MM.1S (cell line): Measurements from ENCODE around the gene SLC8A3.

Experiments
- DNase-seq: peaks from one replicate; pipeline ENCODE4 v3.0.0-alpha.2; 2015
- H2AFZ ChIP-seq: fragments of 300-600 bp; sonication (generic); 2 replicates; pipeline ENCODE4 v1.6.0; 2016; ENCODE audit warnings: antibody characterized with exemption, low read length
- H3F3A ChIP-seq: fragments of 300-600 bp; sonication (generic); 2 replicates; pipeline ENCODE4 v1.6.1; 2016; ENCODE audit warnings: mild to moderate bottlenecking, antibody characterized with exemption, low read length, moderate library complexity, mixed read lengths; ENCODE audit not compliant: insufficient read depth
- H3K27ac ChIP-seq: fragments of 300-600 bp; sonication (generic); 2 replicates; pipeline ENCODE4 v1.5.1; 2016; ENCODE audit warnings: mild to moderate bottlenecking, low read length
- H3K27me3 ChIP-seq: fragments of 300-600 bp; sonication (generic); replicated peaks from 2 replicates; pipeline ENCODE4 v1.6.0; 2016; ENCODE audit warnings: low read length; ENCODE audit not compliant: insufficient read depth
- H3K36me3 ChIP-seq: fragments of 300-600 bp; sonication (generic); replicated peaks from 2 replicates; pipeline ENCODE4 v1.6.1; 2016; ENCODE audit warnings: mild to moderate bottlenecking, low read length, mixed read lengths; ENCODE audit not compliant: insufficient read depth
- H3K4me1 ChIP-seq: fragments of 300-600 bp; sonication (generic); 2 replicates; pipeline ENCODE4 v1.6.1; 2016; ENCODE audit warnings: low read length, mixed read lengths
- H3K4me2 ChIP-seq: fragments of 300-600 bp; sonication (generic); 2 replicates; pipeline ENCODE4 v1.6.0; 2016; ENCODE audit warnings: low read depth, low read length
- H3K4me3 ChIP-seq: fragments of 300-600 bp; sonication (generic); 2 replicates; pipeline ENCODE4 v1.5.1; 2016; ENCODE audit warnings: low read length, mixed read lengths
- H3K79me2 ChIP-seq: fragments of 300-600 bp; sonication (generic); 2 replicates; pipeline ENCODE4 v1.6.1; 2016; ENCODE audit warnings: mixed run types, low read length, mixed read lengths
- H3K9ac ChIP-seq: fragments of 300-600 bp; sonication (generic); 2 replicates; pipeline ENCODE4 v1.6.1; 2016; ENCODE audit warnings: low read length, mixed read lengths
- H3K9me2 ChIP-seq: fragments of 300-600 bp; sonication (generic); replicated peaks from 2 replicates; pipeline ENCODE4 v1.6.1; 2016; ENCODE audit warnings: mild to moderate bottlenecking, low read length, mixed read lengths; ENCODE audit not compliant: insufficient read depth
- H3K9me3 ChIP-seq: fragments of 300-600 bp; sonication (generic); replicated peaks from 2 replicates; pipeline ENCODE4 v1.6.1; 2016; ENCODE audit warnings: mild to moderate bottlenecking, low read length, mixed read lengths; ENCODE audit not compliant: insufficient read depth
- H4K20me1 ChIP-seq: fragments of 300-600 bp; sonication (generic); 2 replicates; pipeline ENCODE4 v1.6.1; 2016; ENCODE audit warnings: mild to moderate bottlenecking, low read length, moderate library complexity, mixed read lengths; ENCODE audit not compliant: insufficient read depth
- EZH2 ChIP-seq: fragments of 300-600 bp; sonication (generic); optimal IDR thresholded peaks from 2 replicates; pipeline ENCODE3; 2017; ENCODE audit warnings: low read depth, mild to moderate bottlenecking, antibody characterized with exemption, low read length, mixed read lengths
- EZH2phosphoT487 ChIP-seq: fragments of 300-600 bp; sonication (generic); IDR thresholded peaks from 2 replicates; pipeline ENCODE4 v1.6.1; 2018; ENCODE audit warnings: antibody characterized with exemption, low read length
- TF ChIP-seq, protein P1 (sequence below): fragments of 300-600 bp; sonication (generic); IDR thresholded peaks from 2 replicates; pipeline ENCODE4 v1.5.1; 2016; ENCODE audit warnings: antibody characterized with exemption, low read length, mixed read lengths

Gene SLC8A3

DNA sequence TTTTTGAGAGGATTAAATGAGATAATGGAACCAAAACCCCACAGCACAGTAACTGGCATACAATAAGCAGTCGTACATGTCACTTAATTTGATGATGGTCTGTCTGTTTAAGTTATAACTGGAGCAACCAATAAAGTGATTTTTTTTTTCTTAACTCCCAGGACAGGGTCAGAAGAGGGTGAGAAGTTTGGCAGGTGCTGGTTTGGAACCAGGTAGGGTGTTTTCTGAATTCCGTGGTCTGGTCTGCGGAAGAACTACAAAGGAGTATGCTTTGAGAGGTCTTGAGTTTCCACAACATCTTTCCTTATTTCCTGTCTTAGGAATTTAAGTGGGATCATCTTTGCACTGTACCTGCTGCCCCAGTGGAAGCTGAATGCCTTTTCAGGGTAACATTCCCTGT is 111.7 kb downstream of the SLC8A3 start:
- no peaks in the 10 kb centered on the region for H3K27me3 ChIP-seq
- no peaks in the 10 kb centered on the region for H3F3A ChIP-seq
- DNase-seq: no peak
- H3K4me2 ChIP-seq: no peak overlapping the region
- no peaks in the 10 kb centered on the region for H3K79me2 ChIP-seq
- no peak overlapping the region for H3K27ac ChIP-seq
- no peak overlapping the region for H2AFZ ChIP-seq
- H3K4me1 ChIP-seq: no peaks in the 10 kb centered on the region
- H4K20me1 ChIP-seq: no peaks in the 10 kb centered on the region
- no peak overlapping the region for H3K9ac ChIP-seq
- H3K36me3 ChIP-seq: no peaks in the 10 kb centered on the region
- H3K4me3 ChIP-seq: no peak overlapping the region
- TF ChIP-seq EZH2phosphoT487 (no peak), EZH2 (no peak)
- TF ChIP-seq, protein P1, sequence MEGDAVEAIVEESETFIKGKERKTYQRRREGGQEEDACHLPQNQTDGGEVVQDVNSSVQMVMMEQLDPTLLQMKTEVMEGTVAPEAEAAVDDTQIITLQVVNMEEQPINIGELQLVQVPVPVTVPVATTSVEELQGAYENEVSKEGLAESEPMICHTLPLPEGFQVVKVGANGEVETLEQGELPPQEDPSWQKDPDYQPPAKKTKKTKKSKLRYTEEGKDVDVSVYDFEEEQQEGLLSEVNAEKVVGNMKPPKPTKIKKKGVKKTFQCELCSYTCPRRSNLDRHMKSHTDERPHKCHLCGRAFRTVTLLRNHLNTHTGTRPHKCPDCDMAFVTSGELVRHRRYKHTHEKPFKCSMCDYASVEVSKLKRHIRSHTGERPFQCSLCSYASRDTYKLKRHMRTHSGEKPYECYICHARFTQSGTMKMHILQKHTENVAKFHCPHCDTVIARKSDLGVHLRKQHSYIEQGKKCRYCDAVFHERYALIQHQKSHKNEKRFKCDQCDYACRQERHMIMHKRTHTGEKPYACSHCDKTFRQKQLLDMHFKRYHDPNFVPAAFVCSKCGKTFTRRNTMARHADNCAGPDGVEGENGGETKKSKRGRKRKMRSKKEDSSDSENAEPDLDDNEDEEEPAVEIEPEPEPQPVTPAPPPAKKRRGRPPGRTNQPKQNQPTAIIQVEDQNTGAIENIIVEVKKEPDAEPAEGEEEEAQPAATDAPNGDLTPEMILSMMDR: no peak
- H3K9me3 ChIP-seq: no peaks in the 10 kb centered on the region
- H3K9me2 ChIP-seq: no peaks in the 10 kb centered on the region

DNA sequence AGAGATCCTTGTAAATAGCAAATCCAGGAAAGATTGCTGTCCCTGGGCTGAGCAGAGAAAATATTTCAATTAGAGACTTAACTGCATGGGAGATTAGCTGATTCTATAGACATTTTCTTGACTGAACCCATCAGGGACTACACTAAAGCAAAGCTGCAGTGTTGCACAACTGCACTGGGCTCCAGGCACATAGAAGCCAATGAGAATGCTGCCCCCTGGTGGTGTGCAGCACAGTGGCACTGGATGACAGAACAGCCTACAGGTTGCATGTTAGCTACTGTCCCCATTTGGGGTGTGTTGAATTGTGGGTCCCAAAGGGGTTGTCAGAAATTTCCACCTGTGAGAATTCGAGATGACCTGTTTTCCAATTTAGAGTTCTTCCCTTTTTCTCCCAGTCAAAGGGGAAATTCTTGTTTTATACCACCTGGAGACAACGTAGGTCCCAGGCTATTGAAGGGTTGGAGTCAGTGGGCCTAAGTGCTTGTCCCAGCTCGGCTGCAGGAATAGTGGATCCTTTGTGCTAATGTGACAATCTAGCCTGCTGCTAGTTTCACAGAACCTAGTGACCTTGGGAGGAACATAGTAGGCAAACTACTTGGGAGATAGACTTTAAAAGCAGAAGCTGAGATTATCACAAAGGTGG is 114.7 kb downstream of the SLC8A3 start:
- DNase-seq: peak; percentile 53
- Histone ChIP-seq H3K27ac (no peak overlapping the region), H3K4me2 (no peak overlapping the region), H3K9me2 (no peaks in the 10 kb centered on the region), H3K9me3 (no peaks in the 10 kb centered on the region), H4K20me1 (no peaks in the 10 kb centered on the region), H3K27me3 (no peaks in the 10 kb centered on the region), H3F3A (no peaks in the 10 kb centered on the region), H3K36me3 (no peaks in the 10 kb centered on the region), H3K4me1 (no peaks in the 10 kb centered on the region), H2AFZ (no peak overlapping the region), H3K4me3 (no peak overlapping the region), H3K79me2 (no peaks in the 10 kb centered on the region), H3K9ac (no peak overlapping the region)
- TF ChIP-seq EZH2phosphoT487: no peak
- TF ChIP-seq, protein P1: peak; percentile 75

DNA sequence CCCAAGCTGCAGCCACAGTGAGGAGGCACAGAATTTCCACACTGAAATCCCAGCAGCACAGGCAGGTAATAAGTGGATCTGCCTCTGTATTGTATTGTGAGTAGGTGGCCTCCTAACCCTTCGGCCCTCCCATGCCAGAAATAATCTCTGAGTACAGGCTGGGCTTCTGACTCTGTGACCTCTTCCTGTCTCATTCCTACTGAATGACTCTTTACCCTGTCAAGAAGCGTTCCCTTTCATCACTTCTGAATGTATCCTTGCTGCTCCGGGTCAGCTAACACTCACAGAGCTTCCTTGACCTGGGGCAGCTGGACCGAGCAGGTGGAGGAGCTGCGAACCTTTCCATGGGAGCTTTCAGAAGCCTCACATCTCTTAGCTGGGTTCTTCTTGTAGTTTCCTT is 119.6 kb downstream of the SLC8A3 start:
- Histone ChIP-seq H3K9ac (no peak overlapping the region), H3K4me3 (no peak overlapping the region), H3K4me1 (no peaks in the 10 kb centered on the region), H3K36me3 (no peaks in the 10 kb centered on the region), H4K20me1 (no peaks in the 10 kb centered on the region), H3K9me2 (no peaks in the 10 kb centered on the region), H3K79me2 (no peaks in the 10 kb centered on the region), H2AFZ (no peak overlapping the region), H3K9me3 (no peaks in the 10 kb centered on the region), H3K4me2 (no peak overlapping the region), H3K27ac (no peak overlapping the region), H3K27me3 (no peaks in the 10 kb centered on the region), H3F3A (no peaks in the 10 kb centered on the region)
- TF ChIP-seq, protein P1: no peak
- TF ChIP-seq EZH2phosphoT487: no peak
- TF ChIP-seq EZH2: no peak
- no peak for DNase-seq
